GM23338 (cell line): ENCODE results near the gene LINGO4. TPM values are rescaled to one million over a fixed set of nuclear protein-coding genes. Genes with fewer than 3 reads are reported as not detected.

Experiments
- ATAC-seq: fragments of 200-7000 bp; cut with Tn5 transposase; 3 replicates; pipeline ENCODE4 v1.9.1; 2020
- DNase-seq: peaks from one replicate; pipeline ENCODE4 v3.0.0-alpha.2; 2015; ENCODE audit warnings: low spot score
- H2AFZ ChIP-seq: fragments of 200-600 bp; sonication (generic); 2 replicates; pipeline ENCODE4 v1.8.0; 2016; ENCODE audit warnings: antibody characterized with exemption, mild to moderate bottlenecking, moderate library complexity
- H3F3A ChIP-seq: fragments of 200-600 bp; sonication (generic); replicated peaks from 2 replicates; pipeline ENCODE4 v1.8.0; 2017; ENCODE audit warnings: antibody characterized with exemption, mixed run types, low read depth
- H3K27ac ChIP-seq: fragments of 200-600 bp; sonication (generic); 2 replicates; pipeline ENCODE4 v1.6.1; 2016; ENCODE audit warnings: low read depth
- H3K27me3 ChIP-seq: fragments of 200-600 bp; sonication (generic); 2 replicates; pipeline ENCODE4 v1.8.0; 2016; ENCODE audit warnings: mild to moderate bottlenecking, mixed run types, moderate library complexity; ENCODE audit not compliant: insufficient read depth
- H3K36me3 ChIP-seq: fragments of 200-600 bp; sonication (generic); 2 replicates; pipeline ENCODE4 v1.8.0; 2016; ENCODE audit warnings: mild to moderate bottlenecking; ENCODE audit not compliant: insufficient read depth
- H3K4me1 ChIP-seq: fragments of 200-600 bp; sonication (generic); 2 replicates; pipeline ENCODE4 v1.8.0; 2016; ENCODE audit warnings: mild to moderate bottlenecking, moderate library complexity; ENCODE audit not compliant: insufficient read depth
- H3K4me2 ChIP-seq: fragments of 200-600 bp; sonication (generic); 2 replicates; pipeline ENCODE4 v1.7.1; 2017; ENCODE audit warnings: mixed run types
- H3K4me3 ChIP-seq: fragments of 200-600 bp; sonication (generic); 2 replicates; pipeline ENCODE4 v1.6.1; 2016; ENCODE audit warnings: mixed run types
- H3K79me2 ChIP-seq: fragments of 200-600 bp; sonication (generic); replicated peaks from 2 replicates; pipeline ENCODE4 v1.8.0; 2017; ENCODE audit warnings: mild to moderate bottlenecking; ENCODE audit not compliant: insufficient read depth
- H3K9me2 ChIP-seq: fragments of 200-600 bp; sonication (generic); 2 replicates; pipeline ENCODE4 v1.8.0; 2017; ENCODE audit not compliant: insufficient read depth
- H4K20me1 ChIP-seq: fragments of 200-600 bp; sonication (generic); replicated peaks from 2 replicates; pipeline ENCODE4 v1.8.0; 2017; ENCODE audit warnings: mild to moderate bottlenecking; ENCODE audit not compliant: insufficient read depth
- H3K27ac Mint-ChIP-seq: 2 replicates; pipeline ENCODE4 v1.8.0; 2020; ENCODE audit warnings: inconsistent platforms, mild to moderate bottlenecking, moderate library complexity, mixed read lengths
- H3K27me3 Mint-ChIP-seq: 3 replicates; pipeline ENCODE4 v1.8.0; 2022; ENCODE audit warnings: low read depth, mild to moderate bottlenecking, moderate library complexity, mixed read lengths, inconsistent platforms; ENCODE audit not compliant: insufficient read depth, poor library complexity
- H3K36me3 Mint-ChIP-seq: 3 replicates; pipeline ENCODE4 v1.8.0; 2021; ENCODE audit warnings: low read depth, mild to moderate bottlenecking, inconsistent platforms, moderate library complexity, mixed read lengths
- H3K4me1 Mint-ChIP-seq: 3 replicates; pipeline ENCODE4 v1.8.0; 2020; ENCODE audit warnings: mild to moderate bottlenecking, inconsistent platforms, mixed read lengths
- H3K4me3 Mint-ChIP-seq: 3 replicates; pipeline ENCODE4 v1.8.0; 2021; ENCODE audit warnings: moderate library complexity, mild to moderate bottlenecking, inconsistent platforms, mixed read lengths
- H3K9me3 Mint-ChIP-seq: 3 replicates; pipeline ENCODE4 v1.8.0; 2020; ENCODE audit warnings: moderate library complexity, mild to moderate bottlenecking, inconsistent platforms, mixed read lengths
- CREB1 ChIP-seq: fragments of 250-450 bp; sonication (Bioruptor Pico); IDR thresholded peaks from 2 replicates; pipeline ENCODE4 v1.5.0; 2020; ENCODE audit warnings: low read depth, mild to moderate bottlenecking, moderate library complexity
- CTCF ChIP-seq, 2 experiments: fragments of 200-600 bp in 1 of 2; sonication (generic) in 1 of 2; conservative IDR thresholded peaks; 2 replicates each; pipeline versions ENCODE4 v1.5.1 to v1.6.1; 2016 to 2017; ENCODE audit warnings: antibody characterized with exemption in 2 of 2, low read depth in 2 of 2, mild to moderate bottlenecking in 2 of 2, moderate library complexity in 1 of 2
- EZH2 ChIP-seq: fragments of 200-600 bp; sonication (generic); IDR thresholded peaks from one replicate; pipeline ENCODE4 v1.8.0; 2017; ENCODE audit warnings: antibody characterized with exemption, mild to moderate bottlenecking, low read depth; ENCODE audit not compliant: unreplicated experiment
- EZH2phosphoT487 ChIP-seq: fragments of 200-600 bp; sonication (generic); IDR thresholded peaks from one replicate; pipeline ENCODE4 v1.8.1; 2018; ENCODE audit warnings: antibody characterized with exemption; ENCODE audit not compliant: unreplicated experiment
- POLR2AphosphoS5 ChIP-seq: IDR thresholded peaks from 2 replicates; pipeline ENCODE4 v1.6.1; 2016; ENCODE audit warnings: antibody characterized with exemption, low read depth
- STAT1 ChIP-seq: IDR thresholded peaks from one replicate; pipeline ENCODE4 v1.6.1; 2016; ENCODE audit warnings: antibody characterized with exemption; ENCODE audit not compliant: unreplicated experiment
- ZNF114 ChIP-seq: fragments of 250-450 bp; sonication (Bioruptor Pico); IDR thresholded peaks from 2 replicates; pipeline ENCODE4 v1.5.0; 2020; ENCODE audit warnings: mild to moderate bottlenecking, moderate library complexity
- ZNF462 ChIP-seq: fragments of 250-450 bp; sonication (Bioruptor Pico); IDR thresholded peaks from 2 replicates; pipeline ENCODE4 v1.5.0; 2020; ENCODE audit warnings: mild to moderate bottlenecking, moderate library complexity
- polyA plus RNA-seq: library from polyadenylated mRNA; unstranded; fragments of >200 nt; fragmentation: Nextera tagmentation; extraction: Ambion mirVana; gene quantifications from 2 replicates; pipeline ENCODE4 v1.2.1, GENCODE V29; 2016
- total RNA-seq: library from RNA; depleted of rRNA; stranded (reverse); fragments of >200 nt; shearing (Covaris generic); gene quantifications from 2 replicates; pipeline ENCODE4 v1.2.3, GENCODE V29; 2014
- TF ChIP-seq, protein P1 (sequence below): IDR thresholded peaks from 2 replicates; pipeline ENCODE4 v1.6.1; 2016; ENCODE audit warnings: antibody characterized with exemption

Gene LINGO4
- total and polyA plus RNA-seq, 2 experiments from 2014 or later, result not detected

DNA sequence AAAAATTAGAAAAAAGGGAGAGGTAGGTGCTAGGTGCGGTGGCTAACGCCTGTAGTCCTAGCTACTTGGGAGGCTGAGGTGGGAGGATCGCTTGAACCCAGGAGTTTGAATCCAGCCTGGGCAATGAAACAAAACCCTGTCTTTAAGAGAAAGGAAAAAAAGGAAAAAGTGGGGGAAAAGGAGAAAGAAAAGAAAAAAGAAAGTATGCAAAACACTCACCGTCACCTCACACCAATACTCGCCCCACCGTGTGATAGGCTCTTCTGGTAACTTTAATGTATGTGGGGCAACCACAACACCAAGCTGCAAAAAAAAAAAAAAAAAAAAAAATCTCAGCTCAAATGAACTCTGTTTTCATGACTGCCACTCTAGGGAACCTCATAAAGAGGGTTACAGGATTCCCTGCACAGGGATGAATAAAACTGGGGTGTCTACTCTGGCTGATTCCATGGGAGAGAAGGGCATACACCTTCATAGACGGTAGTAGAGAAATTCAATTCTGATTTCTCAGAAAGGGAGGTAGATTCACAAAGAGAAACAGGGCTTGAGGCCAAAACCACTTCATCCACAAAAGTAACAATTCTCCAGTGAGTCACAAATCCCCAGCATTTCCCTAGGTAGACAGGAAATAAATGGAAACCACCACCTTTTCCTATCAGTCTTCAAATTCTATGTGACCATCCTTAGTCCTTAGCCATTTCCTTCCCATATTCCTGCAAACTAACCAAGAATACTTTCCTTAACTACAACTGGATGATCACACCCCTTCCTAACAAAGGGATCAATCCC lies 44.4 kb downstream of the LINGO4 start (continued):
- TF ChIP-seq ZNF462 (CRISPR knock-in tag) (no peak), ZNF114 (CRISPR knock-in tag) (no peak), CTCF (conservative IDR thresholded peaks at IDR 0.05; ENCODE audit: low read depth in 2 of 2) (no peak), STAT1 (no peak), POLR2AphosphoS5 (no peak), EZH2 (no peak)

GRCh38 chr1:151759241-151759640 lies 46.0 kb downstream of the LINGO4 start:
- Histone ChIP-seq H4K20me1 (no peaks in the 10 kb centered on the region), H3K79me2 (peaks cover 9% of the 10 kb centered on the region), H3K27ac (no peak overlapping the region), H3K9me2 (no peaks in the 10 kb centered on the region), H3K4me1 (peaks cover 5% of the 10 kb centered on the region; the same call in 1 of the 2 replicates), H2AFZ (no peak overlapping the region), H3K27me3 (no peaks in the 10 kb centered on the region), H3K4me3 (no peak overlapping the region), H3K36me3 (peaks cover 23% of the 10 kb centered on the region), H3K4me2 (no peak overlapping the region), H3F3A (no peaks in the 10 kb centered on the region)
- H3K4me1 Mint-ChIP-seq, result peaks cover 2% of the 10 kb centered on the region; the same call in 2 of the 3 replicates
- H3K9me3 Mint-ChIP-seq, result no peaks in the 10 kb centered on the region
- ATAC-seq (no peak), DNase-seq (no peak)
- H3K27ac Mint-ChIP-seq, result no peak overlapping the region
- no peak overlapping the region for H3K4me3 Mint-ChIP-seq
- peaks cover 32% of the 10 kb centered on the region for H3K36me3 Mint-ChIP-seq
- peaks cover 4% of the 10 kb centered on the region for H3K27me3 Mint-ChIP-seq
- TF ChIP-seq CREB1 (CRISPR knock-in tag) (no peak), ZNF114 (CRISPR knock-in tag) (no peak), EZH2phosphoT487 (no peak), EZH2 (no peak)
- TF ChIP-seq, protein P1, sequence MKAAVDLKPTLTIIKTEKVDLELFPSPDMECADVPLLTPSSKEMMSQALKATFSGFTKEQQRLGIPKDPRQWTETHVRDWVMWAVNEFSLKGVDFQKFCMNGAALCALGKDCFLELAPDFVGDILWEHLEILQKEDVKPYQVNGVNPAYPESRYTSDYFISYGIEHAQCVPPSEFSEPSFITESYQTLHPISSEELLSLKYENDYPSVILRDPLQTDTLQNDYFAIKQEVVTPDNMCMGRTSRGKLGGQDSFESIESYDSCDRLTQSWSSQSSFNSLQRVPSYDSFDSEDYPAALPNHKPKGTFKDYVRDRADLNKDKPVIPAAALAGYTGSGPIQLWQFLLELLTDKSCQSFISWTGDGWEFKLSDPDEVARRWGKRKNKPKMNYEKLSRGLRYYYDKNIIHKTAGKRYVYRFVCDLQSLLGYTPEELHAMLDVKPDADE, result no peak
